B cell (primary cell): ENCODE results near the gene TENT5C. TPM values are rescaled to one million over a fixed set of nuclear protein-coding genes. Genes with fewer than 3 reads are reported as not detected.

ENCODE experiments used
- ATAC-seq: fragments of 200-7000 bp; cut with Tn5 transposase; one replicate; pipeline ENCODE4 v1.10.0; 2021; ENCODE audit warnings: low read depth, mild to moderate bottlenecking, moderate number of reproducible peaks, moderate library complexity
- CTCF ChIA-PET: fragments of 350-600 bp; sonication (Branson Sonifier 250); formaldehyde crosslinking; loops from one replicate; lab custom pipeline; 2021; ENCODE audit warnings: antibody characterized with exemption, inconsistent platforms; lab: Charles Lee
- POLR2A ChIA-PET: fragments of 350-600 bp; sonication (Branson Sonifier 250); formaldehyde crosslinking; loops from one replicate; lab custom pipeline; 2021; ENCODE audit warnings: antibody characterized with exemption; lab: Charles Lee
- DNase-seq: peaks from one replicate; pipeline ENCODE4 v3.0.0; 2013
- H2AFZ ChIP-seq: 2 replicates; pipeline ENCODE4 v1.6.1; 2012; ENCODE audit warnings: mild to moderate bottlenecking, low read depth, low read length; ENCODE audit not compliant: insufficient read depth, poor library complexity, severe bottlenecking
- H3K27ac ChIP-seq, 2 donors: 1 replicate in 1 of 2; 2 replicates in 1 of 2; pipeline ENCODE4 v1.5.1; 2012 to 2013; ENCODE audit warnings: low read length in 2 of 2, mild to moderate bottlenecking in 2 of 2, moderate library complexity in 1 of 2
- H3K27me3 ChIP-seq, 4 experiments: fragments of 200-600 bp in 1 of 4; sonication (generic) in 1 of 4; replicated peaks in 1 of 4; 1 replicate in 2 of 4; 2 replicates in 2 of 4; pipeline versions ENCODE4 v1.6.1 to v1.7.0; 2013 to 2016; ENCODE audit warnings: low read length in 3 of 4, mild to moderate bottlenecking in 2 of 4, mixed read lengths in 1 of 4, moderate library complexity in 1 of 4; ENCODE audit not compliant: insufficient read depth in 4 of 4, control insufficient read depth in 3 of 4; ENCODE audit errors: control extremely low read depth in 1 of 4
- H3K36me3 ChIP-seq, 2 experiments: replicated peaks in 1 of 2; 1 replicate in 1 of 2; 2 replicates in 1 of 2; pipeline versions ENCODE4 v1.6.1 to v1.7.1; 2013; ENCODE audit warnings: low read length in 1 of 2; ENCODE audit not compliant: insufficient read depth in 2 of 2, control insufficient read depth in 1 of 2; ENCODE audit errors: control extremely low read depth in 1 of 2, extremely low read depth in 1 of 2
- H3K4me1 ChIP-seq, 2 donors: fragments of 200-600 bp in 1 of 2; sonication (generic) in 1 of 2; 1 replicate in 1 of 2; 2 replicates in 1 of 2; pipeline versions ENCODE4 v1.5.1 to v1.6.1; 2013 to 2017; ENCODE audit warnings: low read length in 2 of 2; ENCODE audit not compliant: control insufficient read depth in 2 of 2, insufficient read depth in 2 of 2
- H3K4me2 ChIP-seq: replicated peaks from 2 replicates; pipeline ENCODE3; 2012; ENCODE audit warnings: mild to moderate bottlenecking, low read depth, low read length; ENCODE audit not compliant: poor library complexity, severe bottlenecking
- H3K4me3 ChIP-seq, 5 experiments: fragments of 200-600 bp in 1 of 5; sonication (generic) in 1 of 5; 1 replicate in 3 of 5; 2 replicates in 2 of 5; pipeline versions ENCODE4 v1.5.1 to v1.7.0; 2011 to 2016; ENCODE audit warnings: low read length in 4 of 5, mild to moderate bottlenecking in 4 of 5, low read depth in 2 of 5, control low read depth in 1 of 5, moderate library complexity in 1 of 5; ENCODE audit not compliant: insufficient read depth in 1 of 5; ENCODE audit errors: control extremely low read depth in 1 of 5, extremely low read depth in 1 of 5
- H3K79me2 ChIP-seq: fragments of 200-600 bp; sonication (generic); one replicate; pipeline ENCODE4 v1.6.0; 2016; ENCODE audit warnings: low read length; ENCODE audit not compliant: control insufficient read depth, insufficient read depth
- H3K9ac ChIP-seq: fragments of 200-600 bp; sonication (generic); 2 replicates; pipeline ENCODE4 v1.6.1; 2017; ENCODE audit warnings: mild to moderate bottlenecking, low read length, moderate library complexity
- H3K9me3 ChIP-seq, 3 donors: one replicate each; pipeline versions ENCODE4 v1.6.1 to v1.7.1; 2013; ENCODE audit warnings: low read length in 2 of 3; ENCODE audit not compliant: control insufficient read depth in 2 of 3, insufficient read depth in 1 of 3; ENCODE audit errors: control extremely low read depth in 1 of 3
- H4K20me1 ChIP-seq: 2 replicates; pipeline ENCODE4 v1.6.0; 2012; ENCODE audit warnings: mild to moderate bottlenecking, low read length; ENCODE audit not compliant: insufficient read depth, control insufficient read depth, poor library complexity, severe bottlenecking
- H3K27ac Mint-ChIP-seq: one replicate; pipeline ENCODE4 v1.8.0; 2021; ENCODE audit warnings: mixed read lengths
- H3K27me3 Mint-ChIP-seq: one replicate; pipeline ENCODE4 v1.8.0; 2021; ENCODE audit warnings: mixed read lengths
- H3K4me1 Mint-ChIP-seq: one replicate; pipeline ENCODE4 v1.8.0; 2021; ENCODE audit warnings: mixed read lengths
- H3K4me3 Mint-ChIP-seq: one replicate; pipeline ENCODE4 v1.8.0; 2021; ENCODE audit warnings: mixed read lengths
- H3K9me3 Mint-ChIP-seq: one replicate; pipeline ENCODE4 v1.8.0; 2022; ENCODE audit warnings: mixed read lengths; ENCODE audit not compliant: insufficient read depth
- EZH2 ChIP-seq: IDR thresholded peaks from 2 replicates; pipeline ENCODE4 v1.6.1; 2012; ENCODE audit warnings: borderline replicate concordance, low read depth, mild to moderate bottlenecking, moderate library complexity, low read length; ENCODE audit not compliant: insufficient read depth, poor library complexity, severe bottlenecking
- WGBS: methylation state at CpG from one replicate; pipeline ENCODE4 v1.1.5; 2013; ENCODE audit warnings: missing lambda C conversion rate; ENCODE audit not compliant: insufficient coverage; 5-methylcytosine and 5-hydroxymethylcytosine counted together
- intact Hi-C: fragments of 100-400 bp; cut with micrococcal nuclease; formaldehyde crosslinking; loops from one replicate; pipeline ENCODE4 v1.10.0; 2022
- polyA plus RNA-seq: library from polyadenylated mRNA; depleted of rRNA; stranded (reverse); fragments of >200 nt; gene quantifications from 2 replicates; pipeline ENCODE4 v1.2.3, GENCODE V29; 2012
- total RNA-seq, 2 donors: library from RNA; stranded (reverse); fragments of 120-200 nt in 1 of 2; gene quantifications; 1 replicate in 1 of 2; 2 replicates in 1 of 2; pipeline versions ENCODE4 v1.2.3 to v1.2.4, GENCODE V29; 2013 to 2022
- TF ChIP-seq, protein P1 (sequence below): fragments of 200-600 bp; IDR thresholded peaks from one replicate; pipeline ENCODE4 v1.8.0; 2022; ENCODE audit warnings: antibody characterized with exemption, mild to moderate bottlenecking

The TENT5C gene
- total and polyA plus RNA-seq, 2 donors (not counting 1 experiment from before 2014, with no cell fraction given) = 65.4 to 112 TPM

DNA sequence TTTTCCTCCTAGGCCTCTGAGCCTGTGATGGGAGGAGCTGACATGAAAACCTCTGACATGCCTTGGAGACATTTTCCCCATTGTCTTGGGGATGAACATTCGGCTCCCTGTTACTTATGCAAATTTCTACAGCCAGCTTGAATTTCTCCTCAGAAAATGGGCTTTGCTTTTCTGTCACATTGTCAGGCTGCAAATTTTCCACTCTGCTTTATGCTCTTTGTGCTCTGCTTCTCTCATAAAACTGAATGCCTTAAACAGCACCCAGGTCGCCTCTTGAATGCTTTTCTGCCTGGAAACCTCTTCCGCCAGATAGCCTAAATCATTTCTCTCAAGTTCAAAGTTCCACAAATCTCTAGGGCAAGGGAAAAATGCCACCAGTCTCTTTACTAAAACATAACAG is 46.7 kb upstream of the TENT5C start:
- Histone ChIP-seq H3K27me3 (no peaks in the 10 kb centered on the region), H3K36me3 (no peaks in the 10 kb centered on the region), H3K79me2 (no peaks in the 10 kb centered on the region), H3K4me3 (no peak overlapping the region), H3K4me1 (peaks cover 0 to 3% of the 10 kb centered on the region in 2 donors), H3K9ac (no peak overlapping the region), H3K27ac (no peak overlapping the region), H4K20me1 (no peaks in the 10 kb centered on the region), H2AFZ (no peak overlapping the region), H3K9me3 (peaks cover 0 to 11% (median 0%) of the 10 kb centered on the region in 3 donors), H3K4me2 (no peak overlapping the region)
- TF ChIP-seq, protein P1, sequence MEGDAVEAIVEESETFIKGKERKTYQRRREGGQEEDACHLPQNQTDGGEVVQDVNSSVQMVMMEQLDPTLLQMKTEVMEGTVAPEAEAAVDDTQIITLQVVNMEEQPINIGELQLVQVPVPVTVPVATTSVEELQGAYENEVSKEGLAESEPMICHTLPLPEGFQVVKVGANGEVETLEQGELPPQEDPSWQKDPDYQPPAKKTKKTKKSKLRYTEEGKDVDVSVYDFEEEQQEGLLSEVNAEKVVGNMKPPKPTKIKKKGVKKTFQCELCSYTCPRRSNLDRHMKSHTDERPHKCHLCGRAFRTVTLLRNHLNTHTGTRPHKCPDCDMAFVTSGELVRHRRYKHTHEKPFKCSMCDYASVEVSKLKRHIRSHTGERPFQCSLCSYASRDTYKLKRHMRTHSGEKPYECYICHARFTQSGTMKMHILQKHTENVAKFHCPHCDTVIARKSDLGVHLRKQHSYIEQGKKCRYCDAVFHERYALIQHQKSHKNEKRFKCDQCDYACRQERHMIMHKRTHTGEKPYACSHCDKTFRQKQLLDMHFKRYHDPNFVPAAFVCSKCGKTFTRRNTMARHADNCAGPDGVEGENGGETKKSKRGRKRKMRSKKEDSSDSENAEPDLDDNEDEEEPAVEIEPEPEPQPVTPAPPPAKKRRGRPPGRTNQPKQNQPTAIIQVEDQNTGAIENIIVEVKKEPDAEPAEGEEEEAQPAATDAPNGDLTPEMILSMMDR = no peak
- no peak for TF ChIP-seq EZH2
- 100% methylated on average over 3 of the region's 3 CpGs for WGBS
- Mint-ChIP-seq H3K27me3 (no peaks in the 10 kb centered on the region), H3K4me1 (peaks cover 6% of the 10 kb centered on the region), H3K27ac (no peak overlapping the region), H3K4me3 (no peak overlapping the region), H3K9me3 (peaks cover 5% of the 10 kb centered on the region)
- intact Hi-C loops = no loop called here
- CTCF ChIA-PET = no interaction called here
- no peak for DNase-seq
- POLR2A ChIA-PET = no interaction called here
- ATAC-seq = no peak

- no peak overlapping the region for H3K4me2 ChIP-seq
- no peak overlapping the region for H3K27ac Mint-ChIP-seq
- WGBS = no CpG with 5 or more reads among the region's 3 CpGs
- H3K36me3 ChIP-seq = no peaks in the 10 kb centered on the region
- no peak overlapping the region for H2AFZ ChIP-seq
- H3K4me1 ChIP-seq = peaks cover 6 to 7% of the 10 kb centered on the region in 2 donors
- CTCF ChIA-PET = no interaction called here
- H3K27me3 ChIP-seq = no peaks in the 10 kb centered on the region
- H3K9ac ChIP-seq = no peak overlapping the region
- H3K27me3 Mint-ChIP-seq = peaks cover 4% of the 10 kb centered on the region
- no peak overlapping the region for H3K27ac ChIP-seq
- H3K9me3 Mint-ChIP-seq = peaks cover 5% of the 10 kb centered on the region
- peaks cover 0 to 11% (median 0%) of the 10 kb centered on the region in 3 donors for H3K9me3 ChIP-seq
- H3K4me3 Mint-ChIP-seq = no peak overlapping the region
- peaks cover 11% of the 10 kb centered on the region for H3K4me1 Mint-ChIP-seq
- no peak for ATAC-seq
- no peaks in the 10 kb centered on the region for H3K79me2 ChIP-seq
- H3K4me3 ChIP-seq = no peak overlapping the region
- H4K20me1 ChIP-seq = no peaks in the 10 kb centered on the region
- no peak for DNase-seq
- POLR2A ChIA-PET = no interaction called here
- no peak for TF ChIP-seq EZH2
- TF ChIP-seq, protein P1 = no peak
- intact Hi-C loops = no loop called here
Observed at GRCh38 chr1:117559985-117560384, 45.9 kb upstream of the TENT5C start.
